Mucosa of descending colon (tissue), 3 donors: ENCODE results near the gene NOC2L. TPM values are rescaled to one million over a fixed set of nuclear protein-coding genes. Genes with fewer than 3 reads are reported as not detected.

ENCODE experiments used
- ATAC-seq: fragments of 200-7000 bp; cut with Tn5 transposase; one replicate; pipeline ENCODE4 v1.9.1; 2020; ENCODE audit warnings: mild to moderate bottlenecking, moderate library complexity
- DNase-seq, 3 donors: peaks; one replicate each; pipeline ENCODE4 v3.0.0-alpha.2; 2020
- H3K36me3 ChIP-seq: fragments of 200-600 bp; one replicate; pipeline ENCODE4 v1.8.0; 2021; ENCODE audit warnings: low read depth, mild to moderate bottlenecking
- H3K4me1 ChIP-seq: fragments of 200-600 bp; one replicate; pipeline ENCODE4 v1.8.0; 2021; ENCODE audit warnings: low read depth, mild to moderate bottlenecking
- H3K4me3 ChIP-seq: fragments of 200-600 bp; one replicate; pipeline ENCODE4 v1.8.0; 2021; ENCODE audit warnings: mild to moderate bottlenecking
- H3K9me3 ChIP-seq: fragments of 200-600 bp; one replicate; pipeline ENCODE4 v1.8.0; 2021; ENCODE audit warnings: mild to moderate bottlenecking
- CTCF ChIP-seq: fragments of 200-600 bp; IDR thresholded peaks from one replicate; pipeline ENCODE4 v1.8.0; 2022; ENCODE audit warnings: antibody characterized with exemption, mild to moderate bottlenecking
- intact Hi-C, 2 donors: fragments of 100-400 bp; cut with DNase I in 1 of 2; cut with micrococcal nuclease in 1 of 2; formaldehyde crosslinking; loops; one replicate each; pipeline versions ENCODE4 v1.11.0 to v1.11.1; 2022; cut with DNase I, micrococcal nuclease
- total RNA-seq, 3 donors: library from RNA; stranded (reverse); fragmentation: NEBNext Ultra II Directional in 2 of 3; extraction: Animal tissue kit (Norgen Biotek cat#: 25700) in 2 of 3; gene quantifications; one replicate each; pipeline versions ENCODE4 v1.2.1 to v1.2.4, GENCODE V29; 2021 to 2023
- donor health status: DM: no; HTN: no; CAD: no; lungs with moderate emphysema.
- donor health status: DM: no; HTN: no; CAD: no.
- donor health status: DM: no; HTN: yes; CAD: no.

The NOC2L gene
- total RNA-seq, 3 donors from 2014 or later: 47.3 to 56.2 (median 54.6) TPM

GRCh38 chr1:905071-905749, 53.8 kb downstream of the NOC2L start:
- intact Hi-C loops: no loop called here
- no peaks in the 10 kb centered on the region for H3K36me3 ChIP-seq
- no peak for TF ChIP-seq CTCF
- no peak overlapping the region for H3K4me3 ChIP-seq
- ATAC-seq: peak; percentile 26
- DNase-seq: peak; percentile 35 to 68 (median 59)
- H3K4me1 ChIP-seq: peaks cover 11% of the 10 kb centered on the region
- no peaks in the 10 kb centered on the region for H3K9me3 ChIP-seq

- peak; percentile 94 for ATAC-seq
- intact Hi-C loops: no loop called here
- Histone ChIP-seq H3K36me3 (no peaks in the 10 kb centered on the region), H3K4me3 (no peak overlapping the region), H3K4me1 (peaks cover 11% of the 10 kb centered on the region), H3K9me3 (no peaks in the 10 kb centered on the region)
- peak; percentile 82 to 92 (median 84) for DNase-seq
- peak; percentile 96 for TF ChIP-seq CTCF
These were observed 54.6 kb downstream of the NOC2L start for GRCh38 chr1:904310-904950.

GRCh38 chr1:903721-904271, 55.3 kb downstream of the NOC2L start:
- peak in 2 of 3 donors; percentile 33 to 52 for DNase-seq
- H3K36me3 ChIP-seq: no peaks in the 10 kb centered on the region
- H3K4me1 ChIP-seq: peaks cover 11% of the 10 kb centered on the region
- intact Hi-C loops: no loop called here
- TF ChIP-seq CTCF: no peak
- no peaks in the 10 kb centered on the region for H3K9me3 ChIP-seq
- no peak overlapping the region for H3K4me3 ChIP-seq
- ATAC-seq: no peak

- DNase-seq: no peak
- no peak overlapping the region for H3K4me3 ChIP-seq
- H3K9me3 ChIP-seq: no peaks in the 10 kb centered on the region
- TF ChIP-seq CTCF: no peak
- no peaks in the 10 kb centered on the region for H3K36me3 ChIP-seq
- no peak for ATAC-seq
- intact Hi-C loops: no loop called here
- H3K4me1 ChIP-seq: peaks cover 11% of the 10 kb centered on the region
These were observed 55.8 kb downstream of the NOC2L start for GRCh38 chr1:903305-903704.

GRCh38 chr1:902802-903201, 56.3 kb downstream of the NOC2L start:
- DNase-seq: peak in 1 of 3 donors; percentile 44
- no peaks in the 10 kb centered on the region for H3K9me3 ChIP-seq
- intact Hi-C loops: no loop called here

More at GRCh38 chr1:902802-903201, 56.3 kb downstream of the NOC2L start:
- ATAC-seq: no peak
- H3K4me1 ChIP-seq: peaks cover 11% of the 10 kb centered on the region
- no peak for TF ChIP-seq CTCF
- no peak overlapping the region for H3K4me3 ChIP-seq
- H3K36me3 ChIP-seq: no peaks in the 10 kb centered on the region
